ENCODE measurements around the gene MTR. TPM values are rescaled to one million over a fixed set of nuclear protein-coding genes. Genes with fewer than 3 reads are reported as not detected.

The MTR gene
- total and polyA plus RNA-seq, 4 donors = 4.6 to 59.5 (median 32.1) TPM

DNA sequence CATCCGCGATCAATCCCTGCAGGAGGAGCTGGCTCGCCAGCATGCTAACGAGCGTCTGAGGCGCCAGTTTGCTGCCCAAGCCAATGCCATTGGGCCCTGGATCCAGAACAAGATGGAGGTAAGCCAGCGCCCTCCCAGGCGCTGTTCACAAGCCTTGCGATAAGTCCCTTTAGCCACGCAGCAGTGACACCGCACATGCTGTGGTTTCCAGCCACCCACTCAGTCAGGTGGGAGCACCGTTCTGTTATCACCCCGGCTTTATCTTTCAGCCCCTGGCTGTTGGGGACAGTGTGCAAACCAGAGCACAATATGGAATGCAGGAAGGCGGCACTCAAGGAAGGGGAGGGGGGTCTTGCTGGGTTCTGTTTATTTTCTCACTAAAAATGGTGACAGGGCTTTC is 41.1 kb upstream of the MTR start:
- ATAC-seq (ENCODE audit: low FRiP score) (no peak), DNase-seq (no peak)
- 84 to 85% methylated on average over 14 of the region's 14 CpGs for WGBS, 2 donors
- intact Hi-C loops (cut with DNase I) = no loop called here
- Histone ChIP-seq H3K4me1 (ENCODE audit: control insufficient read depth in 1 of 2, insufficient read depth in 2 of 2, low read length in 2 of 2) (no peaks in the 10 kb centered on the region), H3K4me3 (ENCODE audit: low read length in 2 of 2) (no peak overlapping the region), H3K36me3 (ENCODE audit: control insufficient read depth in 1 of 2, insufficient read depth in 2 of 2, low read length in 1 of 2) (peaks cover 2 to 11% of the 10 kb centered on the region in 2 donors), H3K9me3 (ENCODE audit: control insufficient read depth, low read length) (no peaks in the 10 kb centered on the region), H3K27me3 (ENCODE audit: control insufficient read depth in 1 of 2, insufficient read depth in 2 of 2, low read length in 1 of 2) (no peaks in the 10 kb centered on the region), H3K27ac (ENCODE audit: low read depth in 1 of 2, low read length in 2 of 2) (no peak overlapping the region)

DNA sequence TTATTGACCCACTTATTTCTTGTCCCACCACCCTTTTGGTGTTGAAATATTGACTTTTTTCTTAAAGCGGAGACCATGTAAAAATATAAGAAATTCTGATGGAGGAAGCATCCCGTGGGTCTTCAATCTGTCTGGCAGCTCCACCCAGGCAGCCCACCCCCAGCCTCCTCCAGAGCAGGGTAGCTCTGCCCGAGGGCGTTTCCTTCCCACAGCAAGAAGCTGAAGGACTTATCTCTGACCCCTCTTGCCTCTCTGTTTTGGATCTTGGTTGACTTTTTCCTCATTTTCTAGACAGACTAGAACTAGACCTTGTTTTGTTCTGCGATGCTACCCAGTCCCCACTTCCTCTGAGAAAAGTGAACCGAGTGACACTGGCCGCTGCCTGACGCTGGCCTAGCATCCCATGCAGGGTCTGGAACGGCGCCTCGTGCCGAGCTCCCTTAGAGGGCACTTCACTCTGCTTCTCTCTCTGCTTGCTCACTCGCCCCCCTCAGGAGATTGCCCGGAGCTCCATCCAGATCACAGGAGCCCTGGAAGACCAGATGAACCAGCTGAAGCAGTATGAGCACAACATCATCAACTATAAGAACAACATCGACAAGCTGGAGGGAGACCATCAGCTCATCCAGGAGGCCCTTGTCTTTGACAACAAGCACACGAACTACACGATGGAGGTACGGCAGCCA is 40.4 kb upstream of the MTR start:
- Histone ChIP-seq H3K27me3 (ENCODE audit: control insufficient read depth in 1 of 2, insufficient read depth in 2 of 2, low read length in 1 of 2) (no peaks in the 10 kb centered on the region), H3K9me3 (ENCODE audit: control insufficient read depth, low read length) (no peaks in the 10 kb centered on the region), H3K4me1 (ENCODE audit: control insufficient read depth in 1 of 2, insufficient read depth in 2 of 2, low read length in 2 of 2) (no peaks in the 10 kb centered on the region), H3K27ac (ENCODE audit: low read depth in 1 of 2, low read length in 2 of 2) (no peak overlapping the region), H3K4me3 (ENCODE audit: low read length in 2 of 2) (no peak overlapping the region), H3K36me3 (ENCODE audit: control insufficient read depth in 1 of 2, insufficient read depth in 2 of 2, low read length in 1 of 2) (peaks cover 2 to 11% of the 10 kb centered on the region in 2 donors)
- 83 to 85% methylated on average over 18 of the region's 18 CpGs for WGBS, 2 donors
- no peak for DNase-seq
- no peak for ATAC-seq (ENCODE audit: low FRiP score)
- intact Hi-C loops (cut with DNase I) = no loop called here

DNA sequence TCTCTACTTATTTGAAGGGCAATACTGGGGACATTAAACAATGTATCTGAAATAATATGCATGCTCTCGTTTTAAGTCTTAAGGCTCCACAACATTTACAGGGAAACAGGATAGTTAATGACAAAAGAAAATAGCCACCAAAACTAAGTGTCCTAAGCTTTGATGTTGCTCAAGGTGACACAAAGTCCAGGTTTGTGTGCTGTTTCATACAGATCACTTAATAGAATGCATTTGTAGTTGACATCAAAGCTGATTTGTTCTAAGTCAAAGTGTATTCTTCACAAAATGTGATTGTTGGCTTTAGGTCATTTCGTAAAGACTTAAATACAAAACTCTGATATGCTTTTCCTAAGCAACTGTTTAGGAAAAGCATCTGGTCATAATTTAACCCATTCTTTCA is 37.5 kb upstream of the MTR start:
- intact Hi-C loops (cut with DNase I) = no loop called here
- H3K4me3 ChIP-seq (ENCODE audit: low read length in 2 of 2) = no peak overlapping the region
- DNase-seq (no peak), ATAC-seq (ENCODE audit: low FRiP score) (no peak)
- 80 to 87% methylated on average over 2 of the region's 2 CpGs for WGBS, 2 donors
- H3K9me3 ChIP-seq (ENCODE audit: control insufficient read depth, low read length) = no peaks in the 10 kb centered on the region
- H3K36me3 ChIP-seq (ENCODE audit: control insufficient read depth in 1 of 2, insufficient read depth in 2 of 2, low read length in 1 of 2) = peaks cover 2 to 9% of the 10 kb centered on the region in 2 donors
- no peaks in the 10 kb centered on the region for H3K27me3 ChIP-seq (ENCODE audit: control insufficient read depth in 1 of 2, insufficient read depth in 2 of 2, low read length in 1 of 2)
- H3K27ac ChIP-seq (ENCODE audit: low read depth in 1 of 2, low read length in 2 of 2) = no peak overlapping the region
- no peaks in the 10 kb centered on the region for H3K4me1 ChIP-seq (ENCODE audit: control insufficient read depth in 1 of 2, insufficient read depth in 2 of 2, low read length in 2 of 2)

DNA sequence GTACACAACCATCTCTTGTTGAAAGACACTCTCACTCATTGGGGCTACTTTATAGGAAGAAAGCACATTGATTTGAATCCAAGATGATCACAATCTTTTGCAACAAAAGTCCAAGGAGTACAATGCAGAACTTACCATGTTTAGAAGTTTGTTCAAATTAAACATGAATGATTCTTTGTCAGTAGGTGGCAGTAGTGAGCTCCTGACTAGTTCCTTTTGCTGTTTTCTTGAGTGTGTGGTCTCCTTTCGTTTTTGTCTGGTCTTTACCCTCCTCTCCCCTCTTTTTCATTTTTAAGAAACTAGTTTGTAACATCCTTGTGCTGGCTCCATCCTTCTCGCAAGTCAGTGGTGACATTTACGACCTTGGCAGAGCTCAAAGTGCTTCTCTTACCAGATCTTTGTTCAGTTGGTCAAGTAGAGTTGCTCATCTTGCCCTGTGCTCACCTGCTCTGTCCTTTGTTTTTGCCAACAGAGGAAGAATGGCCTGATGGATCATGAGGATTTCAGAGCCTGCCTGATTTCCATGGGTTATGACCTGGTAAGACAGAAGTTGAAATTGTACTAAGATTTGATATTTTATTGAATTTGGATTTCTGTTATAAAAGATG is 35.7 kb upstream of the MTR start:
- 55 to 57% methylated on average over 3 of the region's 3 CpGs for WGBS, 2 donors
- Histone ChIP-seq H3K27ac (ENCODE audit: low read depth in 1 of 2, low read length in 2 of 2) (no peak overlapping the region), H3K9me3 (ENCODE audit: control insufficient read depth, low read length) (no peaks in the 10 kb centered on the region), H3K4me3 (ENCODE audit: low read length in 2 of 2) (no peak overlapping the region), H3K27me3 (ENCODE audit: control insufficient read depth in 1 of 2, insufficient read depth in 2 of 2, low read length in 1 of 2) (no peaks in the 10 kb centered on the region), H3K4me1 (ENCODE audit: control insufficient read depth in 1 of 2, insufficient read depth in 2 of 2, low read length in 2 of 2) (no peaks in the 10 kb centered on the region), H3K36me3 (ENCODE audit: control insufficient read depth in 1 of 2, insufficient read depth in 2 of 2, low read length in 1 of 2) (peaks cover 2 to 9% of the 10 kb centered on the region in 2 donors)
- intact Hi-C loops (cut with DNase I) = no loop called here
- no peak for ATAC-seq (ENCODE audit: low FRiP score)
- DNase-seq = no peak

DNA sequence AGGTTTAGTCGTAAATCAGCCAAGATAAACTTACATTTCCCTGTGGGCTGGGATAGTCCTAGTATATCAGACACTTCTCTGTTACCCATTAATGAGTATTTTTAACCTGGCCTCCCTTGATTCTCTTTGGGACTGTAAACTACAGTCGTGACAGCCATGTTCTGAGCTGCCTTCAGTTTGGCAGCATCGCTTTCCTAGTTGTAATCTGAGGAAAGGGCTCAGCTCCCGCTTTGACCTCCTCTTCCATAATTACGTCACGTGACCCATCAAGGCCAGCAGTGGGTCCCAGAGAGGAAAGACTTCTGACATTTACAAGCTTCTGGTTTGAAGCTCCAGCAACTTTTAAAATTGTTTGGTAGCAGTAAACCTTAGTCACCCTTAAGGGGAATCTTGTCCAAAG is 34.6 kb upstream of the MTR start:
- intact Hi-C loops (cut with DNase I) = no loop called here
- Histone ChIP-seq H3K4me1 (ENCODE audit: control insufficient read depth in 1 of 2, insufficient read depth in 2 of 2, low read length in 2 of 2) (no peaks in the 10 kb centered on the region), H3K9me3 (ENCODE audit: control insufficient read depth, low read length) (no peaks in the 10 kb centered on the region), H3K4me3 (ENCODE audit: low read length in 2 of 2) (no peak overlapping the region), H3K27ac (ENCODE audit: low read depth in 1 of 2, low read length in 2 of 2) (no peak overlapping the region), H3K36me3 (ENCODE audit: control insufficient read depth in 1 of 2, insufficient read depth in 2 of 2, low read length in 1 of 2) (peaks cover 2 to 9% of the 10 kb centered on the region in 2 donors), H3K27me3 (ENCODE audit: control insufficient read depth in 1 of 2, insufficient read depth in 2 of 2, low read length in 1 of 2) (no peaks in the 10 kb centered on the region)
- ATAC-seq (ENCODE audit: low FRiP score) = no peak
- 78 to 83% methylated on average over 6 of the region's 6 CpGs for WGBS, 2 donors
- no peak for DNase-seq

DNA sequence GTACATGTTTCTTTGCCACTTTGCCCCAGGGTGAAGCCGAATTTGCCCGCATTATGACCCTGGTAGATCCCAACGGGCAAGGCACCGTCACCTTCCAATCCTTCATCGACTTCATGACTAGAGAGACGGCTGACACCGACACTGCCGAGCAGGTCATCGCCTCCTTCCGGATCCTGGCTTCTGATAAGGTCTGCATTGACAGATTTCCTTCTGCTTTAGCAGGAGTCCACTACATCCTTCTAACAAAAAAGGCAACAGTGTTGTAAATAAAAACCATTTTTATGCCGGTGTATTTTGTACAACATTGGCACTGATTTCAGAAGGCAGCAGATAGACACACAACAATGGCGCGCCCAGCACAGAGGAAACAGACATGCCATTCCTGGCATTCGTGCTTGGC is 34.1 kb upstream of the MTR start:
- ATAC-seq (ENCODE audit: low FRiP score) = no peak
- H3K4me3 ChIP-seq (ENCODE audit: low read length in 2 of 2) = no peak overlapping the region
- no peak overlapping the region for H3K27ac ChIP-seq (ENCODE audit: low read depth in 1 of 2, low read length in 2 of 2)
- WGBS, 2 donors = 88 to 89% methylated on average over 14 of the region's 14 CpGs
- H3K4me1 ChIP-seq (ENCODE audit: control insufficient read depth in 1 of 2, insufficient read depth in 2 of 2, low read length in 2 of 2) = no peaks in the 10 kb centered on the region
- intact Hi-C loops (cut with DNase I) = no loop called here
- DNase-seq = no peak
- no peaks in the 10 kb centered on the region for H3K27me3 ChIP-seq (ENCODE audit: control insufficient read depth in 1 of 2, insufficient read depth in 2 of 2, low read length in 1 of 2)
- peaks cover 2 to 9% of the 10 kb centered on the region in 2 donors for H3K36me3 ChIP-seq (ENCODE audit: control insufficient read depth in 1 of 2, insufficient read depth in 2 of 2, low read length in 1 of 2)
- no peaks in the 10 kb centered on the region for H3K9me3 ChIP-seq (ENCODE audit: control insufficient read depth, low read length)

DNA sequence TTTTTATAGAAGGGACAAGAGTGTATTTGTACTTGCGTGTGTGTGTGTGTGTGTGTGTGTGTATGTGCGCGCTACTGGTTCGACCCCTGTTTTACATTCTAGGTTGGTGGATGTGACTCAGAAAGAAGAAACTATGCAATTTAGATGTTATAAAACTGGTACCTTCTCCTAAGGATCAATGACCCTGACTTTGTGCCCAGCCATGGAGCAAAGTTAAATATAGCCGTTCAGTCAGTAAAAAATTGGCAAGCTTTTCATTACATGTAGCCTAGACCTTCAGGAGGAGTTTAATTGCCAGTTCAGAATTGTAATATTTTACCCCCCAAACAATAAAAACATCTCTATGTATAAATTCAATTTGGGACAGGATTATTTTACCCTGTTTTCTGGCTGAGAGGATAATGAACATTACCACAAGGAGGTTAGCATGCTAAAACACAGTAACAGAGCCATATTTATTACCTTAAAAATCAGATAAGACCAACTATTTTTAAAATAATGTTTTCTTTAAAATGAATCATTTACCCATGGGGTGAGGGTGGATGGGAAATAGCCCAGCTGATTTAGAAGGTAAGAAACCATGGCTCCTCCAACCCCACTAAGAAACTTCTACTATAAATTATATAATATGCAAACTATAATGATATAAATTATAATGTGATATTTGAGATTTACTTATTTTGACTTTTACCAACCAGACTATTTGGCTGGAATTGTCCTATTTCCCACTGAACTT is 33.5 kb upstream of the MTR start:
- 67 to 77% methylated on average over 5 of the region's 5 CpGs for WGBS, 2 donors
- DNase-seq (no peak), ATAC-seq (ENCODE audit: low FRiP score) (no peak)
- H3K27ac ChIP-seq (ENCODE audit: low read depth in 1 of 2, low read length in 2 of 2) = no peak overlapping the region
- peaks cover 2 to 9% of the 10 kb centered on the region in 2 donors for H3K36me3 ChIP-seq (ENCODE audit: control insufficient read depth in 1 of 2, insufficient read depth in 2 of 2, low read length in 1 of 2)
- intact Hi-C loops (cut with DNase I) = no loop called here
- no peaks in the 10 kb centered on the region for H3K27me3 ChIP-seq (ENCODE audit: control insufficient read depth in 1 of 2, insufficient read depth in 2 of 2, low read length in 1 of 2)
- H3K4me1 ChIP-seq (ENCODE audit: control insufficient read depth in 1 of 2, insufficient read depth in 2 of 2, low read length in 2 of 2) = no peaks in the 10 kb centered on the region
- H3K9me3 ChIP-seq (ENCODE audit: control insufficient read depth, low read length) = no peaks in the 10 kb centered on the region
- H3K4me3 ChIP-seq (ENCODE audit: low read length in 2 of 2) = no peak overlapping the region

DNA sequence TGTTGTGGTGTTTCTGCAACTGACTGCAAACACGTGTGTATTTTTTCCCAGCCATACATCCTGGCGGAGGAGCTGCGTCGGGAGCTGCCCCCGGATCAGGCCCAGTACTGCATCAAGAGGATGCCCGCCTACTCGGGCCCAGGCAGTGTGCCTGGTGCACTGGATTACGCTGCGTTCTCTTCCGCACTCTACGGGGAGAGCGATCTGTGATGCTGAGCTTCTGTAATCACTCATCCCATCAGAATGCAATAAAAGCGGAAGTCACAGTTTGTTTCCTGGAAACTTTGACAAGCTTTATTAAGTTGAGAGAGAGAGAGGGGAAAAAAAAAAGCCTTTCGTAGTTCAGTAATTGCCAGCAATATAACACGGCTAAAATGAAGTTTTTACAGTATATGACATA is 32.7 kb upstream of the MTR start:
- intact Hi-C loops (cut with DNase I) = no loop called here
- no peak for DNase-seq
- Histone ChIP-seq H3K36me3 (ENCODE audit: control insufficient read depth in 1 of 2, insufficient read depth in 2 of 2, low read length in 1 of 2) (peaks cover under 1 to 6% of the 10 kb centered on the region in 2 donors), H3K9me3 (ENCODE audit: control insufficient read depth, low read length) (no peaks in the 10 kb centered on the region), H3K27ac (ENCODE audit: low read depth in 1 of 2, low read length in 2 of 2) (no peak overlapping the region), H3K4me3 (ENCODE audit: low read length in 2 of 2) (no peak overlapping the region), H3K4me1 (ENCODE audit: control insufficient read depth in 1 of 2, insufficient read depth in 2 of 2, low read length in 2 of 2) (no peaks in the 10 kb centered on the region), H3K27me3 (ENCODE audit: control insufficient read depth in 1 of 2, insufficient read depth in 2 of 2, low read length in 1 of 2) (no peaks in the 10 kb centered on the region)
- WGBS, 2 donors = 85 to 86% methylated on average over 15 of the region's 15 CpGs
- ATAC-seq (ENCODE audit: low FRiP score) = no peak

DNA sequence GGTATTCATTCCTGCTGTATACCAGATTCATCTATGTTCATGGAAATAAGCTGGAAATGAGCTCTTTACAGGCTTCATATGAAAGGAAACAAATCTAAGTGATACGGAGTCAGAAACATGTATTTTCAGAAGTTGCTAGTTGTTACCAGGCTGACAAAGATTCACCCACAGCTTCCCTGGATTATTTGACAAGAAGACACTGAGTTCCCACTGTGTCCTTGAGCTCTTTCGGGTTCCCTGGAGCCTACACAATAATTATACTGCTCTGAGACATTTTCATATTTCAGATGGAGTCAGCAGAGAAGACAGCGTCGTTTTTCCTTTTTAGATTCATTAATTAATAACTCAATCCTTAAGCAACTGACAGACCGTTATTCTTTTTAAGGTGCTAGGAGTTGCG is 29.3 kb upstream of the MTR start:
- Histone ChIP-seq H3K4me1 (ENCODE audit: control insufficient read depth in 1 of 2, insufficient read depth in 2 of 2, low read length in 2 of 2) (no peaks in the 10 kb centered on the region), H3K4me3 (ENCODE audit: low read length in 2 of 2) (no peak overlapping the region), H3K27ac (ENCODE audit: low read depth in 1 of 2, low read length in 2 of 2) (no peak overlapping the region), H3K36me3 (ENCODE audit: control insufficient read depth in 1 of 2, insufficient read depth in 2 of 2, low read length in 1 of 2) (peaks cover 0 to 4% of the 10 kb centered on the region in 2 donors), H3K9me3 (ENCODE audit: control insufficient read depth, low read length) (no peaks in the 10 kb centered on the region), H3K27me3 (ENCODE audit: control insufficient read depth in 1 of 2, insufficient read depth in 2 of 2, low read length in 1 of 2) (no peaks in the 10 kb centered on the region)
- intact Hi-C loops (cut with DNase I) = no loop called here
- ATAC-seq (ENCODE audit: low FRiP score) (no peak), DNase-seq (no peak)
- WGBS, 2 donors = 49 to 59% methylated on average over 6 of the region's 6 CpGs

Measured in aorta (tissue), 5 donors.